NOMO-1 treated with dmso at 0.1 percent for 144 hours (cell line): ENCODE results near the gene SLC6A7.
"Not testable (repeated sequence)": the region's sequence is repeated elsewhere in the genome, so short reads cannot be mapped to it uniquely, and the experiment has no call there.

Experiments
- DNase-seq: peaks from one replicate; lab custom pipeline; 2025; ENCODE audit not compliant: unreplicated experiment; lab: John Stamatoyannopoulos, UW

The SLC6A7 gene

DNA sequence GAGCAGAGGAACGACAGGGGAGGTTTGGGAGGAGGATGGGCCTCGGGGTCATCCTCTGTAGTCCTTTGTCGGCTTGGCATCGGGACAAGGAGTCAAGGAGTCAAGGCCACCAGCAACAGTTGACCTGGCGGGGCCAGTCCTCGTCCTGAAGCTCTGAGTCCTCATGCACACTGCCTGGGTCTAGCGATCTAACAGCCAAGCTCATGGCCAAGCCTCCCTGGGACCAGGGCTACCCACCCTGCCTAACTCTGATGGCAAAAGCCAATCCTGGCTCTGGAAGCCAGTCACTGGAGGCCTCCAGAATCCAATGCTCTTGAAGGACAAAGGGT is 49.9 kb downstream of the SLC6A7 start:
- no peak for DNase-seq

DNA sequence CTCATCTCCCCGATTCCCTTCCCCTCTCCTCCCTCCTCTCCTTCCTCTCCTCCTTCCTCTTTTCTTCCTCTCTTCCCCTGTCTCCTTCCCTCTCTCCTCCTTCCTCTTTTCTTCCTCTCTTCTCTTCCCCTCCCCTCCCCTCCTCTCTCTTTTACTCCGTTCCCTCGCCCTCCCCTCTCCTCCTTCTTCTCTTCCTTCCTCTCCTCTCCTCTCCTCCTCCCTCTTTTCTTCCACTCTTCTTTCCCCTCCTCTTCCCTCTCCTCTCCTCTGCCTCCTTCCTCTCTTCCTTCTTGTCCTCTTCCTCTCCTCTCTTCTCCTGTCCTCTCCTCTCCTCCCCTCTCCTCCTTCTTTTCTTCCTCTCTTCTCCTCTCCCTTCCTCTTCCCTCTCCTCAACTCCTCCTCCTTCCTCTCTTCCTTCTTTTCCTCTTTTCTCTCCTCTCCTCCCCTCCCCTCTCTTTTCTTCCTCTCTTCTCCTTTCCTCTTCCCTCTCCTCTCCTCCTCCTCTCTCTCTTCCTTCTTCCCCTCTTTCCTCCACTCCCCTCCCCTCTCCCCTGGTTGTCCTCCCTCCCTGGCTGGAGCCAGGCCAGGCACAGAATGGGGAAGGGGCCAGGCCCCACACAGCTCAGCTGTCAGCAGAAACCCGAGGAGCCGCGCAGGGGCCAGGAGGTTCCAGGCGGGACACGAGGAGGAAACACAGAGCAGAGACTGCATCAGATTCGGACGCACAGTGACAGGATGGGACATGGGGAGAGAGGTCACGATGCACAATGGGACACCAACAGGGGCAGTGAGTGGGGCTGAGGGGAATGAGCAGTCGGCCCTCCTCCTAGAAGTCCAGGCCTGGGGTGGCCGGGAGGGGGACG is 51.7 kb downstream of the SLC6A7 start:
- DNase-seq, result no peak

DNA sequence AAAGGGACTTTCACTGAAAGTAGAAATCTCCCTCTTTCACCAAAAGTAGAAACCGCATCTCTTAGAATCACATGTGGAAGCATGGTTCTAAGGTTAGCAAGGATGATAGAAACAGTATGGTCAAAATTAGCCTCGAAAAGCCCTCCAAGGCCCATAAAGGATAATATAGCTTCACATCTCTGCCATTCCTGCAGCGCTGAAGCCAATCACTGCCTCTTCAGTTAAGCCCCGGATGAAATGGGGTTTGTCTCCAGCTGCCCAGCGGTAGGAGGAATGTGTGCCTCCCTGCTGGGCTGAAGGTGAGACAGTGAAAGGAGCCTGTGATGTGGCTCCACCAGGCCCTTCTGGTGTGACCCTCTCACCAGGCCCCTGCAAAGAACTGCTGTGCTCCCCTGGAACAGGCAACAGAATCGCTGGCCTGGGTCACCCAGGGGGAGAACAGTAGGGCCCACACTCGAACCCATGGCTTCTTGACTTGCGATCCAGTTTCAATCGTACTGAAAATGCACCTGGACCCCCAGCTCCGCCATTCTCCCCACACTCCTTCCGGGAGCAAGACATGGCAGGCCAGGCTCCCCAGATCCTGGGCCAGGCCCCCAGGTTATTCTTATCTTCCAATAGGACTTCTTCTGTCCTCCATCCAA is 52.5 kb downstream of the SLC6A7 start:
- DNase-seq, result no peak

DNA sequence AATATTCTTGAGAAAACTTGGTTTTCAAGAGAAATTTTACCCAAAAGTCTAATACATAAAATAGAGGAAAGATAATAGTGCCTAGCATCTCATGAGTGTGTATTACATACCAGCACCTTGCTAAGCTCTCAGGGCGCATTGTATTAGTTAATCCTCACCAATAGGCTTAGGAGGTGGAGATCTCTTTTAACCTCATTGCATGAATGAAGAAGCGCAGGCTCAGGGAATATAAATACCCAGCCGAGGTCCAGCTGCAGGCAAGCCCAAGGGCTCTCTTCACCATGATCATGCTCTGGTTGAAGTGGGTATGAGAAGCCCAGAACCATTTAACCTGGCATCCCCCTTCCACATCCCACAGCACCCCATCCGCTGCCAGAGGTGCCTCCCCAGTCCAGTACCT is 53.7 kb downstream of the SLC6A7 start:
- no peak for DNase-seq

DNA sequence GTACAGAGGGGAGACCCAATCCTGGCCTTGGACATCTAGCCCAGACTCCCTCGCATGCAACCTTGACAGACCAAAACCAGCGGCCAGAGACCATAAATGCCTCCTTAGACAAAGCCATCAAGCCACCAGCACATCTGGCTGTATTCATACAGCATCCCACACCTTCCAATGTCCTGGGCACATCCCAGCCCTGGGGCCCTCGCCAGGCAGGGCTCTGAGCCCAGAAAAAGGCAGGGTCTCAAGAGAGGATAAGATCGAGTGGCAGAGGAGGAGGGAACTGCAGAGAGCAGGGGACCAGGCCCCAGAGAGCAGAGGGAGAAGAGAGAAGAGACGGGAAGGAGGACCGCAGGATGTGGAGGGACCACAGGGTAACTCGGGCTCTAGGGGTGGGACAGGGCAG is 54.3 kb downstream of the SLC6A7 start:
- no peak for DNase-seq

DNA sequence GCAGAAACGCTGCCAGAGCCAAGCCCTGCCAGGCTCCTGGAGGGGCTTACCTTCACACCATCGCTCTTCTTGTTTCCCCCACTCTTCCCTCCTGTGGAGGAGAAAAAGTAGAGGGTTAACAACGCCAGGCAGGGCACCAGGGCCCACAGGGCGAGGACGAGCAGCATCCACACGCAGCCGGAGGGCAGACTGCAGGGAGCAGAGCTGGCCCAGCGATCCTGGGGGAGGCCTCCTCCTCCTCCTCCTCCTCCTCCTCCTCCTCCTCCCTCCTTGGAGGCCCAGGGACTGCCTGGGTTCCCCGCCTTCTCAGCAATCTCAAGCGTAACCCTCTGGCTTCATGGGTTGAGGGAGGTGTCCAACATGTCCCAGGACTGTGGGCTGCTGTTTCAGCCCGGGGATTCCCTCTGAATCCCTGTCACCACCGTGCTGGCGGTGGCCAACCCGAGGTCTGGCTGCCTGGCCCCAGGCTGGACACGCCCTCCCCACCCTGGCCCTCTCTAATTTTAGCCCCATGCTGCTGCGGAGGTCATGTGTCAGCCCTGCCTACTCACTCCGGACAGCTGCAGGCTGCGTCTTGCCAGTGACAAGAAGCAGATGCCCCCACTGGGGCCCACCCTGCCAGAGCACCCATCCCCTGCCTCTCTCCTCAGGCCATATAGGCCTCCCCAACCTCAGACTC is 55.4 kb downstream of the SLC6A7 start:
- DNase-seq, result no peak

DNA sequence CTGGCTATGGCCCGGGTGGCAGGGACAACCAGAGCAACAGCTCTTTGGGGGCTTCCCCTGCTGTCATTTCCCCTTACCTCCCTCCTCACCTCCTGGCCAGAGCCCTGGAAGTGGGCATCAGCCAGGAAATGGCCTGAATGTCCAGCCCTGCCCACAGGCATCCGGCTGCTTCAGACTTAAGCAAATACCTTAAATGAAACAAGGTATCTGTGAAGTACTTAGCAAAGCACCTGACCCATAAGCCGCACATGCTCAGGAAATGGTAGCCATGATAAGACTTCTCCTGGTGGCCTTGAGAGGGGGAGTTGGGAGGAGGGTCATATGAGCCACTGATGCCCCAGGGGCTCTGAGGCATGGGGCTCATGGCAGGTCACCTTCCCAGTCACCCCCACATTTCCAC is 55.9 kb downstream of the SLC6A7 start:
- no peak for DNase-seq

DNA sequence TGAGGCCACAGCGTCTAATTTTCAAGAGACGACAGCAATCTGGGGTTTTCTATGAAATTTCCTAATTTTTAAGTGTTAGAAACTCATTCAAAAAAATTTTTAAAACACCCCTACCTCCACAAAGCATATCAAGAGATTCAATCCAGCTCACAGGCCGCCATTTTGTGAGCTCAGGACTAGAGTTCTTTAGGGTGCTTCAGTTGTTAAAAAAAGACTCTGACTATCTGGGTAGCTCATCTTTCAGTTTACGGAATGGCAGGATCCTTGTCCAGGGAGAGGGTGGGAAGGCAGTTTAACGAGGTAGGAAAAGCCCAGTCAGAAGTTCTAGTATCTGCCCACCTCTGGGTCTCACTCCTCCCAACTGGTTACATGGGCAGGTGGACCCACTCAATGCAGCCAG is 56.6 kb downstream of the SLC6A7 start:
- DNase-seq, result no peak

DNA sequence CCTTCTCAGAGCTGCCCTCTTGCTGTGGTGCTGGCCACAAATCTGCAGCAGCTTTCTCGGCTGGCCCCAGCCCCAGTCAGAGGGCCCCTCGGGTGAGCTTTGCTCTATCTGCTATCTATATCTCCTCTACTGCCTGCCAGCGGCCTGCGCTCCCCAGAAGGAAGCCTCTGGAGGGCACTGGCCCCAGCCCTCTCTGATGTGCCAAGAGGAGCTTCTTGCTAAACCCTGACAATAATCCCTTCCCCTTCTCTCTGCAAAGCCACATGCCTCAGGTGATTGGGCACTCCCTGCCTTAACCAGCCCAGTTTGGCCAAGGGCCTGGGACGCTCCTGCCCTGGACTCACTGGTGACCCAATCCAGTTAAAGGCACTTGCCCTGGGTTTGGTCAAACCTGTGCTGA is 57.0 kb downstream of the SLC6A7 start:
- no peak for DNase-seq

DNA sequence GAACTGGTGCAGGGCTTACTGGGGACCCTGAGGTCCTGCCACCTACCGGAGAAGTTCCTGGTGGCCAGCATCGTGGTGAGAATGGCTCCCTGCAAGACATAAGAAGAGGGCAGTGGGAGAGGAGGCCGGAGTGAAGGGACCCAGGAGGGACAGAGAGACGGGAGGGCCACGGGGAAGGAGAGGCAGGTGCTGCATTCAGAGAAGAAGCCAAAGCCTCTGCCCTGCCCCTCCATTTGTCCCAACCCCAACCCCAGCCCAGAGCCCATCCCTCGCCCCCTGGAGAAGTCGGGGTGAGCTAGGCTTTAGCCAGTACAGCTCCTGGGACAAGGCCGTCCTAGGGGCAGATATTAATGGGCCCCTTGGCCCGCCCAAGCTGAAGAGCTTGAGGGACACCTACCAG is 57.9 kb downstream of the SLC6A7 start:
- DNase-seq, result no peak

DNA sequence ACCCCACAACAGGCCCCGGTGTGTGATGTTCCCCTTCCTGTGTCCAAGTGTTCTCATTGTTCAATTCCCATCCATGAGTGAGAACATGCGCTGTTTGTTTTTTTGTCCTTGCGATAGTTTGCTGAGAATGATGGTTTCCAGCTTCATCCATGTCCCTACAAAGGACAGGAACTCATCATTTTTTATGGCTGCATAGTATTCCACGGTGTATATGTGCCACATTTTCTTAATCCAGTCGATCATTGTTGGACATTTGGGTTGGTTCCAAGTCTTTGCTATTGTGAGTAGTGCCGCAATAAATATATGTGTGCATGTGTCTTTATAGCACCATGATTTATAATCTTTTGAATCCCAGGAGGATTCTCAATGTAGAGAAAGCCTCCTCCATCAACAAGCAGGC is 58.6 kb downstream of the SLC6A7 start:
- DNase-seq, result not testable (repeated sequence)

DNA sequence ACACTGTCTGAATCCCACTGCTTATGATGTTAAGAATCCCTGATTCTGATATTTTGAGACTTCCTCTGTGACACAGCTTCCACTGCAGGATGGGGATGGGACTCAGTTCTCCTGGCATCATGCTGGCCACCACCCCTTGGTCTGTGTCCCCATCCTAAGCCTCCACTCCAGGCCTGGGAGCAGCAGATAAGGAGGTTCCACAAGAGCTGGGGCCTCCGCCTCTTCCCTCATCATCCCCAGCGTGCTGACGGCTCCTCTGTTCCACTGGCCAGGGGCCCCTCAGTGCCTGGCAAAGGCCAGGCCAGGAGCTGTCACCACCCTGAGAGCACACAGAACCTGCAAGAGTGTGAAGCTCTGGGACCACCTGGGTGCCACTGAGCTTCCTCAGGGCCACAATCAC is 59.1 kb downstream of the SLC6A7 start:
- no peak for DNase-seq

DNA sequence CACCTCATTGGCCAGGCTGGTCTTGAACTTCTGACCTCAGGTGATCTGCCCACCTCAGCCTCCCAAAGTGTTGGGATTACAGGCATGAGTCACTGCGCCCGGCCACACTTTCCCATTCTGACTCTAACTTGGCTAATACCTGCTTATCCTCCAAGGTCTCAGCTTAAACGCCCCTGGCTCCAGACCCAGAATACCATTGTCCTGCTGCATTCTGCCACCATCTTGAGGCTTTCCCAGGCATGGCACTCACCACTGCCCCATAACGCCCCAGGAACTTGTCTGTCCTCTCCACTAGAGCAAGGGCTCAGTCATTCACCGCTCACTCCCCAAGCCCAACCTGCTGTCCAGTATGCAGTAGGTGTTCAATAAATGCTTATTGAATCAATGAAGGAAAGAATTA is 59.9 kb downstream of the SLC6A7 start:
- DNase-seq, result no peak

DNA sequence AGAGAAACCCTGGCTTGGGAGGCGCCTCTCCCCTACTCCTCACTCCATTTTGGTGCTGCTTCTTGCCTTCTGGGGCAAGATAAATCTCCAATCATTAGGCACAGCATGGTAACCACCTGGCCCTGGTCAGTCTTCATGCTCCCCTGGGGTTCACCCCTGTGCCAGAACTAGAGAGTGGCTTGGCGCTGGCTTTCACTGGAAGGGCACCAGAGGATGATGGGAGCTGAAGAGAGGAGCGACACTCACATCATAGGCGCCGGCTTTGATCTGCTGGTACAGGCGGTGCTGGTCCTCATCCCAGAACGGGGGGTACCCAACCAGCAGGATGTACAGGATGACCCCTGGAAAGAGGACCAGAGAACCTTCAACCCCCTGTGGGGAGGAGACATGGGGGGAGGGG is 61.6 kb downstream of the SLC6A7 start:
- DNase-seq, result no peak

DNA sequence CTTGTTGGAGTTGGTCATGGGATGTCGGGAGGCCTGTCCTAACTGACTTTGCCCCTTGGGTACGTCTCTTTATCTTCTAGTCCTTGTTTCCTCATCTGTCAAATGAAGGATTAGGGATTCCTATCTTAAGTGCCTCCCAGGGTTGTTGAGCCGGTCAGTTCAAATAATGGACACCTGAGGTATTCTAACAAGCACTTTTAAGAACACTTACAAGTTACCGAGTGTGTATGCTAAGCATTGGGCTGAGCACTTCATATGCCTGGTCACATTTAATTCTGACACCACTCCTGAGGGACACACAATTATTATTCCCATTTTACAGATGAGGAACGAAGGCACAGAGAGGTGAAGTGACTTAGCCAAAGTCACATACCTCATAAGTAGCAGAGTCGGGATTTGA is 62.6 kb downstream of the SLC6A7 start:
- DNase-seq, result no peak

DNA sequence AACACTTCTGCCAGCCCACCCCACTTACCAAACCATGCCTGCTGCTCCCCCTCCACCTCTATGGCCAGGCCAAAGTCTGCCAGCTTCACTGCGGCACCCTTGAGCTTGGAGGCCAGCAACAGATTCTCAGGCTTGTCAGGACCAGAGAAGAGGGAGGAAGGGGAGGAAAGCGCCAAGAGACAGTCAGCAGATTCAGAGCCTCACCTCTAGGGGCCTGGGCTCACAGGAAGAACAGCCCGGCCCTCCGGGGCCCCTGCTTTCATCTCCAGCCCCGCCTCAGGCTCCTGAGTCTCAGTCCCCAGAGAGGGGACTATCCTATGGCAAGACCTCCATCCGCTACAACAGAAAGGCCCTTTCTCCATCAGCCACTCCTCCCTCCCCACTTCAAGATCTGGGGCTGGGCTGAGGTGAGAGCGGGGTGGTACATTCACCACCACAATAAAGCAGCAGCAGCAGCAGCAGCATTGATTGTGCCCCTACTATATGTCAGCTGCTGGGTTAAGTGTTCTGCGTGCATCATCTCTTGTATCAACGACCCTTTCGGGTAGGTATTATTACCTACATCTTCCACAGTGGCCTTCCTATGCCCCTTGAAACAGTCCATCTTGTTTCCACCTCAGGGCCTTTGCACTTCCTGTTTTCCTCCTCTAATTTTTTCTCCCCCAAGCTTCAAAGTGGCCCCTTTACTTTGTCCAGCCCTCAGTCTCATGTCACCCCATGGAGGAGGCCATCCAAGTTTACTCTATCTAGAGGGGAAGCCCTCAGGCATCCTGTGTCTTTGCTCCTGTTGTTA is 63.8 kb downstream of the SLC6A7 start:
- DNase-seq, result no peak

DNA sequence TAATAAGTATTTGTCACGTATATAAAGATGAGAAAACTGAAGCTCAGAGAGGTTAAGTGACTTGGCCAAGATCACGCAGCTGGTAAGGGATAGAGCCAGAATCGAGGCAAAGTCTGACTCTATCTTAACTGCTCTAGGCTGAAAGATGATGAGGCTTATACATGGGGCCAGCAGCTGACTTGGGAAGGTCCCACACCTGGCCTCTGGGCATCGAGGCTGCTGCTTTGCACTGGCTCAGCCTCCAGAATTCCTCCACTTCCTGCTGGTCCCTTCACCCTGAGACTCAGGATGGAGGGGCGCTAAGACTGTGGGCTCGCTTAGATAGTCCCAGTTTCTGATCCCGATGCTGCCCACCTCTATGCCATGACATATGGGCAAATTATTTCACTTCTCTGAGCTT is 64.5 kb downstream of the SLC6A7 start:
- DNase-seq, result no peak

DNA sequence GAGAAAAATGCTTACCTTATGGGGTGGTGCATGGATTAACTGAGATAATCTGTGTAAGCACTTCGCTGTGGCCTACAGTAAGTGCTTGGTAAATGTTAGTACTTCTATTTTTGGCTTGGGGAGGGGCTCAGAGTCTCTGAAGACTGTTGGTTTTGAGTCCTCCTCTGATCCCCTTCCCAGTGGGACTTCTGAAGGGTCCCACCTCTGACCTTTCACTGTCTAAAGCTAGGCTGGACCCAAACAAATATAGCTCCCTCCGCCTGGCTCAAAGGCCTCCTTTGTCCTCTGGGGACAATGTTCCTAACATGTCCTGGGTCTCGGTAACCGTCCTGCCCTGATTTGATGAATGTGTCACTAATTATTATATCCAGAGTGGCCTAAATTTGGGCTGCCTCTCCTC is 64.9 kb downstream of the SLC6A7 start:
- DNase-seq, result no peak

DNA sequence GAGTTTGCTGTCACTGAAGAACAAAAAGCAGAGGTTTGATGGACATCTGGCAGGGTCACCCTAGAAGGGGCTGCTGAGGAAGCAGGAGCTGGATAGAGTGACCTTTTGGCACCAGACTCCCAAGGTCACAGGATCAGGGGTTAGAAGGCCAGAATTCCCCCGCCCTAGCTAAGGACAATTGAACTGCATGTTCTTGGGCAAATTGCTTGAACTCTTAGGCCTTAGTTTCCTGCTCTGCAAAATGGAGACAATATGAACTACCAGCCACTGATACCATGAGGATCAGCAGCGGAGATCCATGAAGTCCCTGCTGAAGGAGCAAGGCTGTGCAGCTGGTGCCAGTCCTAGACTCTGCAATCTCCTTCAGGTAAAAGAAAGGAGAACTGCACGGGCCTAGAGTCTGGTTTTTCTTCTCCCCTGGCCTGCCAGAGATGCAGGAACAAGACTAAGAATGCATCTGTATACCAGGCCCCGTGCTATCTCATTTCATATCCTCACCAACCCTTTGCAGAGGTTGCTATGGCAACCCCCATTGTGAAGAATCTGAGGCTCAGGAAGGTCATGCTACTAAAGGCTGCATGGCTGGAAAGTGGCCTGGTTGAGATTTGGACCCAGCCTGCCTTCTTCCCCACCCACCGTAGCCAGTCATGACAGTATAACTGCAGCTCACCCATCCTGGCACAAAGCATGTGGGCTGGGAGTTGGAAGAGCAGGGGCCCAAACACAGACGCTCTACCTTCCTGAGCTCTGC is 66.0 kb downstream of the SLC6A7 start:
- no peak for DNase-seq

DNA sequence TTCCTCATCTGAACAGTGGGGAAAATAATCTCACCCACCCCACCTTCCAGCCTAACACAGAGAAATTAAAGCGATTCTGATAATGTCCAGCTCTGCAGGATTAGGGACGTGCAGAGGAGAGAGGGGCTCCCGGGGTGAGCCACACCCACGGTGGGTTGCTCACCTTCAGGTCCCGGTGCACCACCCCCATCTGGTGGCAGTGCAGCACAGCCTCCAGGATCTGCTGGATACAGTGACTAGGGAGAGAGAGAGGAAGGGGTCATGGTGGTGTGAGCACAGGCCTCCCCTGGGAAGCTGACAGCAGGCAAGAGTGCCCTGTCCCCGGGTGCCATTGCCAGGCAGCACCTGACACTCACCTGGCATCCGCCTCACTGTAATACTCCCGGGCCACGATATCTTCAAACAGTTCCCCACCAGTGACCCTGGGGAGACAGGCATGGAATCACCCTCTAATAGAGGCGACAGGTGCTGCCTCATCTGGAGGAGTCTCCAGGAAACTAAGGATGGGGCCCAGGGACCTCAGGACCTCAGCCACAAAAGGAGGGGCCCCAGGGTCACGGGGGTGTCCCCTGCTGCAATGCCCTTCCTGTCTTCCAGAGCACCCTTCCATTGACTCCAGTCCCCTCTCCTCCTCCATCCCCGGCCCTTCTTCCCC is 66.7 kb downstream of the SLC6A7 start:
- no peak for DNase-seq
